Measurements from ENCODE around the gene NUDT4. TPM values are rescaled to one million over a fixed set of nuclear protein-coding genes. Genes with fewer than 3 reads are reported as not detected.
A peak's percentile ranks its signal among the peaks of the same experiment; 100 is the strongest.
"Not testable (repeated sequence)": the region's sequence is repeated elsewhere in the genome, so short reads cannot be mapped to it uniquely, and the experiment has no call there.

The NUDT4 gene
- total RNA-seq, 2 donors from 2014 or later = 140 to 244 TPM

- no peak for ATAC-seq
These were observed 13.9 kb upstream of the NUDT4 start for GRCh38 chr12:93363841-93364297.

GRCh38 chr12:93365616-93366405 is 11.9 kb upstream of the NUDT4 start:
- DNase-seq (no peak), ATAC-seq (no peak)
- intact Hi-C loops (cut with DNase I) = no loop called here

More at GRCh38 chr12:93363841-93364297, 13.9 kb upstream of the NUDT4 start:
- intact Hi-C loops (cut with DNase I) = no loop called here
- no peak for DNase-seq

DNA sequence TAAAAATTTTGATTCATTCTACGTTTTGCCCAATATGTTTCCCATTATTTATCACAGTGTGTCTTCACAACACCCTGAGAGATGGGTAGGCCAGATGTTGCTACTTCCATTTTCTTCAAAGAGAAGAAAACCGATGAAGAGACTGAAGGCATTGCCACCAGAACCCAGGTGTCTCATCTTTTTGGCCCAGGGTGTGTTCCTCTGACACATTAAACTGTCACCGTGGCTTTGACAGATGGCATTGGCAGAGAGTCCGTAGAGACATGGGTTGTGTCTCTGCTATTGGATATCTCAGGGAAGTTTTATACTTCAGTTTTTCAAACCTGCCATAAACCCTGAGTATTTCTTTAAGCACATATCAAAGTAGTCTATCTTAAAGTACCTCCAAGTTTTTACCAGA is 11.3 kb upstream of the NUDT4 start:
- intact Hi-C loops (cut with DNase I) = no loop called here
- ATAC-seq (no peak), DNase-seq (no peak)

DNA sequence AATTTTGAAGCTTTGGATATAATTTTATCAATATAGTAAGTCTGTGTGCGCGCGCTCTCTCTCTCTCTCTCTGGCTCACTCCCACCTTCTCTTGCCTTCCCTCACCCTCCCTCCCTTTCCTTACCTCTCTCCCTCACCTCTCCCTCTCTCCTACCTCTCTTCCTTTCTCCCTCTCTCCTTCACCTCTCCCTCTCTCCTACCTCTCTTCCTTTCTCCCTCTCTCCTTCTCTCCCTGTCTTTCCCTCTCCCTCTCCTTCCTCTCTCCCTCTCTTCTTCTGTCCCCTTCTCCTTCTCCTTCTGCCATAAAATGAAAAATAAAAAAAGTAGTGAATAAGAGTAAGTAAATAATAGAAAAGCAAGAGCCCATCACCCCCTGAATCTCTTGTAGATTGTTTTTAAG is 9.0 kb upstream of the NUDT4 start:
- no peak for DNase-seq
- ATAC-seq = no peak
- intact Hi-C loops (cut with DNase I) = no loop called here

- intact Hi-C loops (cut with DNase I) = no loop called here
- DNase-seq = no peak
- no peak for ATAC-seq
These were observed 8.2 kb upstream of the NUDT4 start for GRCh38 chr12:93369505-93369904.

GRCh38 chr12:93370947-93371346 is 6.8 kb upstream of the NUDT4 start:
- ATAC-seq = no peak
- DNase-seq = no peak
- intact Hi-C loops (cut with DNase I) = no loop called here

DNA sequence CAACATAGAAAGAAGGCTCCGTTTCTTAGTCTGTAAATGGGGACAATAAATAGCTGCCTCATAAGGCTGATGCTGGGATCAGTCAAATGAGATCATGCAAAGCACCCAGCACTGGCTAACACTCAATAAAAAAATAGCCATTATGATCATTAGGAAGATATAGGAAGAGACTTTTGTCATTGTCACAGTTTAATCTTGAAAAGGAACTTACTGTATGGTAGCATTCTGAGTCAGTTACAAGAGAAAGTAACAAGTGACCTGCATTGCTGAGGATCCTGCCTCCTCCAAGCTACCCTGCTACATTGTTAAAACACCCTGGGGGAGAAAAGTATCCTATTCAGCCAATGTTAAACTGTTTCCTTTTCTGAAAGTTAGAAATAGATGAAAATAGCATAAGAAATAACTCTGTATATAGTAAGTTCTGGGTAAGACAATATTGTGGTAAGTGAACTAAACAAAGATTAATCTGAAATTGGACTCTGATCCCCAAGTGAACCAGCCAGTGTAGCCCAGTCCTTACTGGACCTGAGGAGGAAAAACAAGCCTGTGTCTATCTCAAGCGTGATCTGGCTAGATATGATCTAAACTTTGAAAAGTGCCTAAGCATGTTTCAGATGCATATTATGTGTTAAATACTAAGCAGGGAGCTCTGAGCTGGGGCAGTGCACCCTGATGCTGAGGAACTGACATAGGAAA is 3.6 kb upstream of the NUDT4 start:
- ATAC-seq = no peak
- DNase-seq = no peak
- intact Hi-C loops (cut with DNase I) = no loop called here

- ATAC-seq (no peak), DNase-seq (no peak)
- intact Hi-C loops (cut with DNase I) = loop anchor here in 1 of 2 donors (5.0 kb wide), 1 partner anchor 249 kb away; no protein-coding TSS in a partner anchor
These were observed 1.8 kb upstream of the NUDT4 start for GRCh38 chr12:93375906-93376305.

GRCh38 chr12:93376436-93377251 is 1.1 kb upstream of the NUDT4 start:
- intact Hi-C loops (cut with DNase I) = loop anchor here in 1 of 2 donors (5.0 kb wide), 1 partner anchor 249 kb away; no protein-coding TSS in a partner anchor
- peak; percentile 26 to 35 for ATAC-seq

DNA sequence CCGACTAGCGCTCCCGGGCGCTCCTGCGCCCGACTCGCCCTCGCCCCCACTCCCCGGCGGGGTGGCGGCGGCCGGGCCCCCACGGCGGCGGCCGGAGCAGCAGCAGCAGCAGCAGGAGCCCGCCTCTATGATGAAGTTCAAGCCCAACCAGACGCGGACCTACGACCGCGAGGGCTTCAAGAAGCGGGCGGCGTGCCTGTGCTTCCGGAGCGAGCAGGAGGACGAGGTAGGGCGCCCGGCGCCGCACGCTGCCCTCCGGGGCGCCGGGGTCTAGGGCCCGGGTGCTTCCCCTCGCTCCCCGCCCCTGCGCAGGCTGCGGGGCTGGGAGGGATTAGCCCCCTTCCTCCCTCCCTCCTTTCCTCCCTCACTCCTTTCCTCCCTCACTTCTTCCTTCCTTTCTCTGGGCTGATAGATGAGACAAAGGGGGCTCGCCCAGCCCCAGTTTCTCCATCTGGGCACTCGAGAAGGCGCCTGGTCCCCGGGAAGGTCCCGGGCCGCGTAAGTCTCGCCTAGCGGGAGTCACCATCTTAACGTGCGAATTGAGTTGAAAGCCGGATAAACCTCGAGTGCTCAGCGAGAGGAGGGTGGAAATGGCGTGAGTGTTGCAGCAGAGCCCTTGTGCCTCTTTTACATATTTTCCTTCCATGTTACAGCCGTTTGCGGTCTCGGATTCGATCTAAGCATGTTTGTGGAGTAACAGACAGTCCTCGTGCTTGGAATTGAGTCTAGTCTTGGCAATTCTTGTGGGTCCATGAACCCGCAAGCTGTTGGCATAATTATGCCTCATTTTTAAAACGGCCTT is 672 bp downstream of the NUDT4 start:
- DNase-seq = peak; percentile 45
- ATAC-seq = peak; percentile 16 to 44
- intact Hi-C loops (cut with DNase I) = loop anchor here in 1 of 2 donors (5.0 kb wide), 1 partner anchor 251 kb away; no protein-coding TSS in a partner anchor

More at GRCh38 chr12:93376436-93377251, 1.1 kb upstream of the NUDT4 start:
- DNase-seq = peak; percentile 48

DNA sequence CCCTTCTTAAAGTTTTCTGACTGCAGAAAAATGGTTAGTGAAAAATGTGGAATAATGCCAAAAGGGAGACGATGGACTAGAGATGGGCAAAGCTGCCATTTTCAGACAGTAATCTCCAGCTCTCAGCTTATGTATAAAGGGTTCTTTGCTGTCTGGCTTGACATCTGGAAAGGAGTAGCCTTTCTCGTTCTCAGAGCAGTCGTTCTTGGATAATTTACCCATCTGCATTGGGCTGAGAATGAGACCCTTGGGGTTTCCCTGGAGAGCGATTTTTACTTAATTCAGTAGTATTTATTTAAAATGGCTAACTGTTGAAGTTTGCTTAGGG is 1.2 kb downstream of the NUDT4 start:
- DNase-seq = no peak
- ATAC-seq = no peak
- intact Hi-C loops (cut with DNase I) = loop anchor here in 1 of 2 donors (5.0 kb wide), 1 partner anchor 252 kb away; no protein-coding TSS in a partner anchor

DNA sequence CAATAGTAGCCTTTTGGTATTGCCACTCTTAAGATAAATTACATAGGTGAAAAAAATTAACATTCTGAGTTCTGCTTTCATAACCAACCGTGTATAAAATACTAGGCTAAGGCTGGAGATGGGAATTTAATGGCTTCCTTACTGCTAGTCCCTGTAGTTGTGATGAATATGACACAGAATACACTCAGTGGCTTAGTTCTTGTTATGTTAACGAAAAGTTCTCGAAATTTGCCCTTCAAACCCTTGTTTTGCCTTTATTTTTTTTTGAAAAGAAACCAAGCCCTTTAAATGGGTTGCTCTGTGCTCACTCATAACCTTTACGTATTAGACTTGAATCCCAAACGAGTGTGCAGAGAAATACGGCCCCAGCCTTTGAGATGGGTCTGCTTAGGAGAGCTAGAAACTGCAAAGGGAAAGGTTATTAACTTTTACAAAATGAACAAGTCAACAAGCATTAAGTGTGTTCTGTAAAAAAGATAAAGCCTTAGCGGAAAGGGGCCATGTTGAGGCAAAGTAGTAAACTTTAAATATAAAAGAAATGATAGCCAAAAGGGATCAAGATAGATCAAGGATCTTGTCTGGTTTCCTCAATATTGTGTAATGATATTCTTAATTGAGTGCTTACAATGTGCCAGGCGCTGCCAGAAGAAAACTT is 1.7 kb downstream of the NUDT4 start:
- intact Hi-C loops (cut with DNase I) = loop anchor here in 1 of 2 donors (5.0 kb wide), 1 partner anchor 252 kb away; no protein-coding TSS in a partner anchor
- no peak for ATAC-seq
- no peak for DNase-seq

GRCh38 chr12:93379981-93380361 is 2.2 kb downstream of the NUDT4 start:
- intact Hi-C loops (cut with DNase I) = loop anchor here in 1 of 2 donors (5.0 kb wide), 1 partner anchor 253 kb away; no protein-coding TSS in a partner anchor

DNA sequence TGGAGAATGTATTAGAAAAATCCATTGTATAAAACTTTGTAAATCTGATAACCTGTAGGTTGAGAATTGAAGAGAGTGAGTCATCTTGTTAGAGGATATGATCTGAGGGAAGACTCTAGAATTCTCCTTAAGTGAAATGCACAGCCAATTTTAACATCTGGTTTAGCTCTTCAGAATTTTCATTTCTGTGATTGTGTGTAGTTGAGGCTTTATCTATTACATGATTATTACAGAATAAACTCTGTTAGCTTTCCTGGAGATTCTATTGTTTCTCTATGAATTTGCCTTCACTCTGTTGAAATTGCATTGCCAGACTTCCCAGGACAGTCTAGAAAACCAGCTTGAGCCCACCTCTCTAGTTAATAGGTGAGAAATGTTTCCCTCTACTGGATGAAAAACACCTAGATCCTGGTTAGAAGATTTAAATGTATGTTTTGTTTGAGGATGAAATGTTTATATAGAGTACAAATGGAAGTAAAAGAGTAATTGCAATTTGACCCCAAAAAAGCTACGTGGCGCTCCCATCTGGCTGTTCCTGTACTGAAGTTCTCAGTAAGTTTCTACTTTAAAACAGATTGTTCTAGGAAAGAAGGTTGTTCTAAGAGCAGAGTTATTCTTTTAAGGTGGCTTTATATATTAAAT is 2.9 kb downstream of the NUDT4 start:
- no peak for ATAC-seq
- intact Hi-C loops (cut with DNase I) = no loop called here
- no peak for DNase-seq

More at GRCh38 chr12:93379981-93380361, 2.2 kb downstream of the NUDT4 start:
- DNase-seq (no peak), ATAC-seq (no peak)

DNA sequence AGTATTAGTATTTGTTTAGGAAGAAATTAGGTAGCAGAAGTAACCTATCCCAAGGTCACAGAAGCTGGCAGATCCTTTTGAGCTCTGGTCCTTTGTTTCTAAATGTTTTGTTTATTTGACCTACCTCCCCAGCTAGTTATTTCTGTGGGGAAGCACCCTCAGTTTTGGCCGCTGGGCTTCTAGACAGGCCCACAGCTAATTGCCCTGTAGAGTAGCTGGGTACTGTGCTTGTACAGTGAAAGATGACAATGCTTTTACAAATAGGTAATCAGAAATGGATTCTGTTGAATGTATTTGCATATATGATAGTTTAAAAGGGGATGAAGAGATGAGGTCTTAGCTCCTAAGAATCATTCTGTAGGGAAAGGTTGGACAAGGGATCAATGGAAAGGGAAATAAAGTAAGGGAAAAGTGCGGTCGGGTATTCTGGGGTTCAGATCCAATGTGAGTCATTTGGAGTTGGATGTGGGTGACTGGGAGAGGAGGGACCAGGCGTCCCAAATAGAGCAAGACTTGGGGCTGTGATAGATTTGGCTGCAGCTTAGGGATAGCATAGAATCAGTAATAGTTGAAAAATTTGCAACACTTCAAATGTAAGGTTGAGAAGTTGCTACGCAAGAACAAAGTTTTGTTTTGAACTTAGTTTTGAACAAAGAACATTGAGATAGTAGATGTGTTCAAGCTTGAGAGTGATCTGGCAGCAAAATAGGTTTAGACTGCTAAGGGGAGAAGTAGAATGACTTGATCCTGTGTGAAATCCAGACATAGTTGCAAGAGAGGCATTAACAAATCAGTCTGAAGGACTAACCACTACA is 3.6 kb downstream of the NUDT4 start:
- intact Hi-C loops (cut with DNase I) = no loop called here
- DNase-seq (no peak), ATAC-seq (no peak)

DNA sequence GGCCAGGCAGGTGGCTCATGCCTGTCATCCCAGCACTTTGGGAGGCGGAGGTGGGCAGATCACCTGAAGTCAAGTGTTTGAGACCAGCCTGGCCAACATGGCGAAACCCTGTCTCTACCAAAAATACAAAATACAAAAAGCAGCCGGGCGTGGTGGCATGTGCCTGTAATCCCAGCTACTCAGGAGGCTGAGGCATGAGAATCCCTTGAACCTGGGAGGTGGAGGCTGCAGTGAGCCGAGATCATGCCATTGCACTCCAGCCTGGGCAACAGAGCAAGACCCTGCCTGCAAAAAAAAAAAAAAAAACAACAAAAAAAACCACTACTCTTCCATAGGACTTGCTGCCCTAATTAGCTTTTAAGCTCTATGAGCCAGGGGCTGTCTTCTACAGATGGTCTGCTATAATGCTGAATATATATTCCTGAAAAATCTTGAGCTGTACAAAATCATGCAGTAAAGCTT is 4.3 kb downstream of the NUDT4 start:
- DNase-seq; ATAC-seq; intact Hi-C loops (cut with DNase I): not testable (repeated sequence)

GRCh38 chr12:93387780-93388179 is 10.1 kb downstream of the NUDT4 start:
- intact Hi-C loops (cut with DNase I) = no loop called here
- DNase-seq = no peak
- peak in 1 of 2 donors; percentile 86 for ATAC-seq

Measured in left cardiac atrium (tissue), 4 donors.